Esophagus (tissue), 2 donors: ENCODE data around the gene C11orf91. TPM values are rescaled to one million over a fixed set of nuclear protein-coding genes. Genes with fewer than 3 reads are reported as not detected.

Experiments
- H3K27ac ChIP-seq, 2 donors: one replicate each; pipeline ENCODE4 v1.5.1; 2013; ENCODE audit warnings: low read depth in 2 of 2, mild to moderate bottlenecking in 2 of 2, inconsistent platforms in 1 of 2, low read length in 1 of 2, moderate library complexity in 1 of 2
- H3K27me3 ChIP-seq, 2 donors: one replicate each; pipeline ENCODE4 v1.6.1; 2013; ENCODE audit warnings: low read length in 2 of 2, control low read depth in 1 of 2, mild to moderate bottlenecking in 1 of 2; ENCODE audit not compliant: insufficient read depth in 2 of 2, control insufficient read depth in 1 of 2
- H3K36me3 ChIP-seq, 2 donors: one replicate each; pipeline ENCODE4 v1.6.1; 2013; ENCODE audit warnings: low read length in 1 of 2; ENCODE audit not compliant: control insufficient read depth in 2 of 2, insufficient read depth in 2 of 2
- H3K4me1 ChIP-seq, 2 donors: one replicate each; pipeline ENCODE4 v1.6.1; 2013; ENCODE audit warnings: low read length in 1 of 2; ENCODE audit not compliant: control insufficient read depth in 2 of 2, insufficient read depth in 2 of 2
- H3K4me3 ChIP-seq, 2 donors: one replicate each; pipeline ENCODE4 v1.5.1; 2013; ENCODE audit warnings: low read length in 2 of 2, mild to moderate bottlenecking in 2 of 2, low read depth in 1 of 2, moderate library complexity in 1 of 2
- H3K9me3 ChIP-seq, 2 donors: one replicate each; pipeline ENCODE4 v1.6.1; 2013; ENCODE audit warnings: mild to moderate bottlenecking in 2 of 2, low read depth in 1 of 2, low read length in 1 of 2, moderate library complexity in 1 of 2; ENCODE audit not compliant: control insufficient read depth in 2 of 2, insufficient read depth in 1 of 2
- WGBS, 2 donors: extraction: QIAGEN DNeasy Blood & Tissue Kit; methylation state at CpG; one replicate each; pipeline ENCODE4 v1.1.7; 2013; 5-methylcytosine and 5-hydroxymethylcytosine counted together
- polyA plus RNA-seq, 2 donors: library from polyadenylated mRNA; stranded (reverse); fragments of 200-250 nt; gene quantifications; one replicate each; pipeline ENCODE4 v1.2.3, GENCODE V29; 2013
- donor health status: healthy with polysubstance abuse.
- donor health status: Bipolar disorder and iron deficiency.

Gene C11orf91
- polyA plus RNA-seq, 2 donors = 0.21 to 0.51 TPM

DNA sequence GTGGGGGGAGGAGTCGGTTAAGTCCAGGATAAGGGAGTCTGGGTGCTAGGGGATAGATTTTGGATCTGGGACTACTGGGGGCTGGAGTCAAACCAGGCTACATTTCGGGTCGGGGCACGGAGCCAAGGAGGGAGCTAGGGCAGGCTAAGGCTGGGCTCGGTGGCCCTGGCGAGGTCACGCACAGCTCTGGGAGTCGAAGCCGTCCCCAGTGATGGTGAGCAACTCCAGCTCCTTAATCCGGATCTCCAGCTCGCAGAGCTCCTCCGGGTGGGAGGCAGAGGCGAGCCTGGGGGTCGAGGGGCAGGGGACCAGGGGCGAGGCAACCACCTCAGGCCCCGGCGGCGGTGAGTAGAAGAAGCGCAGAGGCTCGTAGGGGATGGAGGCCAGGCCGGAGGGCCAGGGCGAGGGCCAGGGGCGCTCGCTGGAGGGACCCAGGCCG, 544 bp downstream of the C11orf91 start:
- H3K27ac ChIP-seq = peak overlapping the region; percentile 85 to 92
- 29 to 40% methylated on average over 18 to 25 of the region's 25 CpGs for WGBS, 2 donors
- peak overlapping the region; percentile 20 to 51 for H3K4me3 ChIP-seq
- peaks cover 4 to 11% of the 10 kb centered on the region in 2 donors for H3K4me1 ChIP-seq
- no peaks in the 10 kb centered on the region for H3K9me3 ChIP-seq
- H3K27me3 ChIP-seq = no peaks in the 10 kb centered on the region
- H3K36me3 ChIP-seq = no peaks in the 10 kb centered on the region

- WGBS, 2 donors = 68 to 71% methylated on average over 12 of the region's 12 CpGs
- Histone ChIP-seq H3K4me3 (peak overlapping the region in 1 of 2 donors; percentile 51), H3K9me3 (no peaks in the 10 kb centered on the region), H3K27me3 (no peaks in the 10 kb centered on the region), H3K4me1 (peaks cover 4 to 11% of the 10 kb centered on the region in 2 donors), H3K36me3 (no peaks in the 10 kb centered on the region), H3K27ac (peak overlapping the region; percentile 85 to 92)
Measured at GRCh38 chr11:33699515-33700062, 1.0 kb downstream of the C11orf91 start.

GRCh38 chr11:33698921-33699320, 1.7 kb downstream of the C11orf91 start:
- WGBS, 2 donors = 80 to 81% methylated on average over 5 of the region's 5 CpGs
- H3K4me1 ChIP-seq = peaks cover 2 to 11% of the 10 kb centered on the region in 2 donors

DNA sequence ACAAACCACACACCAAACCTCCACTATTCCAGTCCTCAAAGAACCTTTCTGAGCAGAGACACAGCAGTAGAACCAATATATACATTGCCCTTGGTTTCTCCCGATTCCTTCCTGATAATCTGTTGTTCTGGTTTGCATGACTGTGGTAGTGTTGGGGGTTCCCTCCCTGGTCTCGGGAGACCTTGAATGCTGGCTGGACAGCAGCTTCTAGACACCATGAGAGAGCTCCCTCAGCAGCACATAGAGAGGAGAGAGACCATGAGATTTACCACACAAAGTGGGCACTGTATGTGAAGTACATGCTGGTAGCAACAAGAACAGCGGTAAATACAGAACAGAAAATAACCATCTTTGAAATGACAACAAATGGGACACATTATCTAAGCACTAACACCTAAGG, 2.6 kb downstream of the C11orf91 start:
- no peaks in the 10 kb centered on the region for H3K27me3 ChIP-seq
- peak overlapping the region; percentile 37 to 45 for H3K27ac ChIP-seq
- H3K4me1 ChIP-seq = peaks cover 0 to 9% of the 10 kb centered on the region in 2 donors
- H3K9me3 ChIP-seq = no peaks in the 10 kb centered on the region
- 75 to 82% methylated on average over 3 of the region's 3 CpGs for WGBS, 2 donors
- no peak overlapping the region for H3K4me3 ChIP-seq
- H3K36me3 ChIP-seq = no peaks in the 10 kb centered on the region

More at GRCh38 chr11:33698921-33699320, 1.7 kb downstream of the C11orf91 start:
- Histone ChIP-seq H3K27ac (peak overlapping the region; percentile 85 to 92), H3K36me3 (no peaks in the 10 kb centered on the region), H3K9me3 (no peaks in the 10 kb centered on the region), H3K4me3 (no peak overlapping the region), H3K27me3 (no peaks in the 10 kb centered on the region)

- peak overlapping the region; percentile 80 to 90 for H3K27ac ChIP-seq
- H3K4me3 ChIP-seq = no peak overlapping the region
- no peaks in the 10 kb centered on the region for H3K36me3 ChIP-seq
- no peaks in the 10 kb centered on the region for H3K9me3 ChIP-seq
- 72 to 79% methylated on average over 6 of the region's 6 CpGs for WGBS, 2 donors
- no peaks in the 10 kb centered on the region for H3K27me3 ChIP-seq
- peaks cover 0 to 13% of the 10 kb centered on the region in 2 donors for H3K4me1 ChIP-seq
Measured at GRCh38 chr11:33696931-33697638, 3.5 kb downstream of the C11orf91 start.

- Histone ChIP-seq H3K27me3 (no peaks in the 10 kb centered on the region), H3K36me3 (no peaks in the 10 kb centered on the region), H3K4me3 (no peak overlapping the region), H3K4me1 (peaks cover 0 to 16% of the 10 kb centered on the region in 2 donors), H3K9me3 (no peaks in the 10 kb centered on the region), H3K27ac (peak overlapping the region; percentile 80 to 90)
- WGBS, 2 donors = 42 to 44% methylated on average over 5 of the region's 5 CpGs
Measured at GRCh38 chr11:33696411-33696810, 4.2 kb downstream of the C11orf91 start.

DNA sequence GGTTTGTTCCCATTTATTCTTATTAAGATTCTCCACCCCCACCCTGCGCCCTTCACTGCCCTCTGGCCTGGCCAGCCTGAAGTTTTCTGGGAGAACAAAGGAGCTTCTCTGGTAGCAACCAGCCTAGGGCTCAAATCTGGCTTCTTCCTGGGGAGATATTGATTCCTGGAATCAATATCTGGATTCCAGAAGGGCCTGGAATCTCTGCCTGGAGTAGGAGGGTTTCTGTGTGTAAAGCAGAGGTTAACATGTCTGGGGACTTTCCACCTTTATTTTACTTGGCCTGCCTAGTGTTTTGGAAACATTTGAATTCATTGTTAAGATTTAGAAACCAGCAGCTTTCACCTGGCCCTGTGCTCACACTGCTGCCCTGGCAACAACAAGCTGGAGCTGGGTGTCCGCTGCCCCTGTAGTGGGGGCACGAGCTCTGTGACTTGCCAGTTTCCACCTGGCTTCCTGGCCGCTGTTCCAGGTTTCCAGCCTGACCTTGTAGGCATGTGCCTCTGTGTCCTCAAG, 5.5 kb downstream of the C11orf91 start:
- Histone ChIP-seq H3K36me3 (no peaks in the 10 kb centered on the region), H3K27ac (peak overlapping the region; percentile 44 to 74), H3K27me3 (no peaks in the 10 kb centered on the region), H3K9me3 (no peaks in the 10 kb centered on the region), H3K4me1 (peaks cover 0 to 22% of the 10 kb centered on the region in 2 donors), H3K4me3 (no peak overlapping the region)
- WGBS, 2 donors = 55 to 65% methylated on average over 4 of the region's 4 CpGs

GRCh38 chr11:33694346-33695050, 6.1 kb downstream of the C11orf91 start:
- Histone ChIP-seq H3K4me1 (peaks cover 0 to 22% of the 10 kb centered on the region in 2 donors), H3K27ac (peak overlapping the region; percentile 44 to 74)

GRCh38 chr11:33692541-33692940, 8.1 kb downstream of the C11orf91 start:
- WGBS, 2 donors = 51 to 57% methylated on average over 5 of the region's 5 CpGs
- Histone ChIP-seq H3K27me3 (no peaks in the 10 kb centered on the region), H3K4me1 (peaks cover 0 to 27% of the 10 kb centered on the region in 2 donors), H3K36me3 (no peaks in the 10 kb centered on the region), H3K9me3 (no peaks in the 10 kb centered on the region), H3K4me3 (no peak overlapping the region), H3K27ac (peak overlapping the region; percentile 79 to 94)

More at GRCh38 chr11:33694346-33695050, 6.1 kb downstream of the C11orf91 start:
- Histone ChIP-seq H3K4me3 (no peak overlapping the region), H3K27me3 (no peaks in the 10 kb centered on the region), H3K36me3 (no peaks in the 10 kb centered on the region), H3K9me3 (no peaks in the 10 kb centered on the region)
- 75 to 82% methylated on average over 4 of the region's 4 CpGs for WGBS, 2 donors
